GM23338 (cell line): ENCODE results near the gene CDK2. TPM values are rescaled to one million over a fixed set of nuclear protein-coding genes. Genes with fewer than 3 reads are reported as not detected.

Experiments
- ATAC-seq: fragments of 200-7000 bp; cut with Tn5 transposase; 3 replicates; pipeline ENCODE4 v1.9.1; 2020
- DNase-seq: peaks from one replicate; pipeline ENCODE4 v3.0.0-alpha.2; 2015; ENCODE audit warnings: low spot score
- H2AFZ ChIP-seq: fragments of 200-600 bp; sonication (generic); 2 replicates; pipeline ENCODE4 v1.8.0; 2016; ENCODE audit warnings: antibody characterized with exemption, mild to moderate bottlenecking, moderate library complexity
- H3F3A ChIP-seq: fragments of 200-600 bp; sonication (generic); replicated peaks from 2 replicates; pipeline ENCODE4 v1.8.0; 2017; ENCODE audit warnings: antibody characterized with exemption, mixed run types, low read depth
- H3K27ac ChIP-seq: fragments of 200-600 bp; sonication (generic); 2 replicates; pipeline ENCODE4 v1.6.1; 2016; ENCODE audit warnings: low read depth
- H3K27me3 ChIP-seq: fragments of 200-600 bp; sonication (generic); 2 replicates; pipeline ENCODE4 v1.8.0; 2016; ENCODE audit warnings: mild to moderate bottlenecking, mixed run types, moderate library complexity; ENCODE audit not compliant: insufficient read depth
- H3K36me3 ChIP-seq: fragments of 200-600 bp; sonication (generic); 2 replicates; pipeline ENCODE4 v1.8.0; 2016; ENCODE audit warnings: mild to moderate bottlenecking; ENCODE audit not compliant: insufficient read depth
- H3K4me1 ChIP-seq: fragments of 200-600 bp; sonication (generic); 2 replicates; pipeline ENCODE4 v1.8.0; 2016; ENCODE audit warnings: mild to moderate bottlenecking, moderate library complexity; ENCODE audit not compliant: insufficient read depth
- H3K4me2 ChIP-seq: fragments of 200-600 bp; sonication (generic); 2 replicates; pipeline ENCODE4 v1.7.1; 2017; ENCODE audit warnings: mixed run types
- H3K4me3 ChIP-seq: fragments of 200-600 bp; sonication (generic); 2 replicates; pipeline ENCODE4 v1.6.1; 2016; ENCODE audit warnings: mixed run types
- H3K79me2 ChIP-seq: fragments of 200-600 bp; sonication (generic); replicated peaks from 2 replicates; pipeline ENCODE4 v1.8.0; 2017; ENCODE audit warnings: mild to moderate bottlenecking; ENCODE audit not compliant: insufficient read depth
- H3K9me2 ChIP-seq: fragments of 200-600 bp; sonication (generic); 2 replicates; pipeline ENCODE4 v1.8.0; 2017; ENCODE audit not compliant: insufficient read depth
- H4K20me1 ChIP-seq: fragments of 200-600 bp; sonication (generic); replicated peaks from 2 replicates; pipeline ENCODE4 v1.8.0; 2017; ENCODE audit warnings: mild to moderate bottlenecking; ENCODE audit not compliant: insufficient read depth
- H3K27ac Mint-ChIP-seq: 2 replicates; pipeline ENCODE4 v1.8.0; 2020; ENCODE audit warnings: inconsistent platforms, mild to moderate bottlenecking, moderate library complexity, mixed read lengths
- H3K27me3 Mint-ChIP-seq: 3 replicates; pipeline ENCODE4 v1.8.0; 2022; ENCODE audit warnings: low read depth, mild to moderate bottlenecking, moderate library complexity, mixed read lengths, inconsistent platforms; ENCODE audit not compliant: insufficient read depth, poor library complexity
- H3K36me3 Mint-ChIP-seq: 3 replicates; pipeline ENCODE4 v1.8.0; 2021; ENCODE audit warnings: low read depth, mild to moderate bottlenecking, inconsistent platforms, moderate library complexity, mixed read lengths
- H3K4me1 Mint-ChIP-seq: 3 replicates; pipeline ENCODE4 v1.8.0; 2020; ENCODE audit warnings: mild to moderate bottlenecking, inconsistent platforms, mixed read lengths
- H3K4me3 Mint-ChIP-seq: 3 replicates; pipeline ENCODE4 v1.8.0; 2021; ENCODE audit warnings: moderate library complexity, mild to moderate bottlenecking, inconsistent platforms, mixed read lengths
- H3K9me3 Mint-ChIP-seq: 3 replicates; pipeline ENCODE4 v1.8.0; 2020; ENCODE audit warnings: moderate library complexity, mild to moderate bottlenecking, inconsistent platforms, mixed read lengths
- CREB1 ChIP-seq: fragments of 250-450 bp; sonication (Bioruptor Pico); IDR thresholded peaks from 2 replicates; pipeline ENCODE4 v1.5.0; 2020; ENCODE audit warnings: low read depth, mild to moderate bottlenecking, moderate library complexity
- CTCF ChIP-seq, 2 experiments: fragments of 200-600 bp in 1 of 2; sonication (generic) in 1 of 2; conservative IDR thresholded peaks; 2 replicates each; pipeline versions ENCODE4 v1.5.1 to v1.6.1; 2016 to 2017; ENCODE audit warnings: antibody characterized with exemption in 2 of 2, low read depth in 2 of 2, mild to moderate bottlenecking in 2 of 2, moderate library complexity in 1 of 2
- EZH2 ChIP-seq: fragments of 200-600 bp; sonication (generic); IDR thresholded peaks from one replicate; pipeline ENCODE4 v1.8.0; 2017; ENCODE audit warnings: antibody characterized with exemption, mild to moderate bottlenecking, low read depth; ENCODE audit not compliant: unreplicated experiment
- JUNB ChIP-seq: IDR thresholded peaks from one replicate; pipeline ENCODE4 v1.6.1; 2016; ENCODE audit warnings: antibody characterized with exemption; ENCODE audit not compliant: unreplicated experiment
- POLR2AphosphoS5 ChIP-seq: IDR thresholded peaks from 2 replicates; pipeline ENCODE4 v1.6.1; 2016; ENCODE audit warnings: antibody characterized with exemption, low read depth
- REST ChIP-seq: IDR thresholded peaks from one replicate; pipeline ENCODE4 v1.6.1; 2018; ENCODE audit warnings: antibody characterized with exemption; ENCODE audit not compliant: unreplicated experiment
- ZNF462 ChIP-seq: fragments of 250-450 bp; sonication (Bioruptor Pico); IDR thresholded peaks from 2 replicates; pipeline ENCODE4 v1.5.0; 2020; ENCODE audit warnings: mild to moderate bottlenecking, moderate library complexity
- polyA plus RNA-seq: library from polyadenylated mRNA; unstranded; fragments of >200 nt; fragmentation: Nextera tagmentation; extraction: Ambion mirVana; gene quantifications from 2 replicates; pipeline ENCODE4 v1.2.1, GENCODE V29; 2016
- total RNA-seq: library from RNA; depleted of rRNA; stranded (reverse); fragments of >200 nt; shearing (Covaris generic); gene quantifications from 2 replicates; pipeline ENCODE4 v1.2.3, GENCODE V29; 2014

The CDK2 gene
- total and polyA plus RNA-seq, 2 experiments from 2014 or later: 15.2 to 31.0 TPM

GRCh38 chr12:55929306-55929791 lies 37.3 kb upstream of the CDK2 start (continued):
- TF ChIP-seq EZH2 (no peak), ZNF462 (CRISPR knock-in tag) (no peak)

GRCh38 chr12:55930771-55931316 lies 35.8 kb upstream of the CDK2 start, which contains the start of gene DGKA:
TSS of gene DGKA (plus strand) at chr12:55931162. CDS start at chr12:55936504, 5,342 bp downstream.
- peak; percentile 74 for DNase-seq
- peaks cover 28% of the 10 kb centered on the region for H3K27me3 Mint-ChIP-seq
- H3K9me2 ChIP-seq: no peaks in the 10 kb centered on the region
- ATAC-seq: peak; percentile 15
- peaks cover 32% of the 10 kb centered on the region for H3K4me1 Mint-ChIP-seq
- H3K36me3 ChIP-seq: no peaks in the 10 kb centered on the region
- no peaks in the 10 kb centered on the region; the same call in 2 of the 3 replicates for H3K9me3 Mint-ChIP-seq
- H3K4me3 Mint-ChIP-seq: peak within 1 kb of the TSS; percentile 81
- no peaks in the 10 kb centered on the region for H4K20me1 ChIP-seq
- peaks cover 45% of the 10 kb centered on the region for H3K4me1 ChIP-seq
- H3K27ac Mint-ChIP-seq: peak within 1 kb of the TSS; percentile 69; the same call in 1 of the 2 replicates
- H3K4me3 ChIP-seq: peak within 1 kb of the TSS; percentile 75
- peaks cover 11% of the 10 kb centered on the region for H3F3A ChIP-seq
- peak within 1 kb of the TSS; percentile 86 for H3K4me2 ChIP-seq
- TF ChIP-seq JUNB: no peak
- TF ChIP-seq CREB1 (CRISPR knock-in tag): 0 out of 2 replicates have a peak, but pooled peaks have one; percentile 4
- no peak for TF ChIP-seq REST
- peak; percentile 57 to 86 for TF ChIP-seq CTCF (conservative IDR thresholded peaks at IDR 0.05; ENCODE audit: low read depth in 2 of 2)
- TF ChIP-seq POLR2AphosphoS5: 0 out of 2 replicates have a peak, but pooled peaks have one; percentile 12
- peaks cover 40% of the 10 kb centered on the region for H3K27me3 ChIP-seq
- H3K79me2 ChIP-seq: peaks cover 9% of the 10 kb centered on the region
- peak within 1 kb of the TSS; percentile 85 for H3K27ac ChIP-seq
- peak within 1 kb of the TSS; percentile 96 for H2AFZ ChIP-seq
- peaks cover 4% of the 10 kb centered on the region; the same call in 1 of the 3 replicates for H3K36me3 Mint-ChIP-seq
